PC-9 (cell line): Measurements from ENCODE around the gene SHBG. TPM values are rescaled to one million over a fixed set of nuclear protein-coding genes. Genes with fewer than 3 reads are reported as not detected.

Source experiments
- BruUV-seq: library from RNA; stranded (reverse); fragments of 400-500 nt; replicated peaks from 2 replicates; lab custom pipeline; 2021; lab: Mats Ljungman, UMichigan
- CTCF ChIA-PET: fragments of 300-600 bp; sonication (Branson Sonifier 250); formaldehyde crosslinking; loops from one replicate; lab custom pipeline; 2022; ENCODE audit warnings: antibody characterized with exemption; lab: Charles Lee
- POLR2A ChIA-PET: fragments of 300-600 bp; sonication (Branson Sonifier 250); formaldehyde crosslinking; loops from one replicate; lab custom pipeline; 2022; ENCODE audit warnings: antibody characterized with exemption; ENCODE audit not compliant: unreplicated experiment; lab: Charles Lee
- DNase-seq, 2 experiments: peaks; one replicate each; pipeline versions ENCODE4 v3.0.0 to v3.0.0-alpha.2; 2015 to 2022; ENCODE audit warnings: mixed read lengths in 1 of 2
- H2AFZ ChIP-seq: fragments of 200-600 bp; sonication (generic); 2 replicates; pipeline ENCODE4 v1.8.1; 2017; ENCODE audit warnings: antibody characterized with exemption
- H3F3A ChIP-seq: fragments of 200-600 bp; sonication (generic); 2 replicates; pipeline ENCODE4 v1.8.1; 2017; ENCODE audit warnings: antibody characterized with exemption, mild to moderate bottlenecking, low read depth; ENCODE audit not compliant: insufficient read depth
- H3K27ac ChIP-seq: fragments of 200-600 bp; sonication (generic); 2 replicates; pipeline ENCODE4 v1.6.1; 2016; ENCODE audit warnings: mixed run types
- H3K27me3 ChIP-seq: fragments of 200-600 bp; sonication (generic); 2 replicates; pipeline ENCODE4 v1.6.1; 2016; ENCODE audit warnings: low read depth, mixed run types; ENCODE audit not compliant: insufficient read depth
- H3K36me3 ChIP-seq: fragments of 200-600 bp; sonication (generic); 2 replicates; pipeline ENCODE4 v1.6.1; 2016; ENCODE audit warnings: low read depth, mixed run types
- H3K4me1 ChIP-seq: fragments of 200-600 bp; sonication (generic); replicated peaks from 2 replicates; pipeline ENCODE4 v1.6.1; 2016; ENCODE audit warnings: mixed run types; ENCODE audit not compliant: insufficient read depth
- H3K4me2 ChIP-seq: fragments of 200-600 bp; sonication (generic); 2 replicates; pipeline ENCODE4 v1.6.1; 2017; ENCODE audit warnings: mixed run types
- H3K4me3 ChIP-seq: fragments of 200-600 bp; sonication (generic); 2 replicates; pipeline ENCODE4 v1.6.1; 2016; ENCODE audit warnings: mixed run types
- H3K79me2 ChIP-seq: fragments of 200-600 bp; sonication (generic); 2 replicates; pipeline ENCODE4 v1.6.1; 2017; ENCODE audit warnings: low read depth, mixed run types
- H3K9me2 ChIP-seq: fragments of 200-600 bp; sonication (generic); 2 replicates; pipeline ENCODE4 v1.8.1; 2017; ENCODE audit warnings: mild to moderate bottlenecking; ENCODE audit not compliant: insufficient read depth
- H3K9me3 ChIP-seq: fragments of 200-600 bp; sonication (generic); 2 replicates; pipeline ENCODE4 v1.8.1; 2016; ENCODE audit warnings: low read depth; ENCODE audit not compliant: insufficient read depth
- H4K20me1 ChIP-seq: fragments of 200-600 bp; sonication (generic); 2 replicates; pipeline ENCODE4 v1.8.1; 2017; ENCODE audit not compliant: insufficient read depth
- EZH2 ChIP-seq: fragments of 200-600 bp; sonication (generic); IDR thresholded peaks from 2 replicates; pipeline ENCODE4 v1.8.0; 2017; ENCODE audit warnings: antibody characterized with exemption, low read depth
- intact Hi-C: fragments of 100-400 bp; cut with micrococcal nuclease; formaldehyde crosslinking; loops from one replicate; pipeline ENCODE4 v1.10.0; 2022; ENCODE audit not compliant: unreplicated experiment
- total RNA-seq: library from RNA; stranded (reverse); gene quantifications from 2 replicates; pipeline ENCODE4 v1.2.3, GENCODE V29; 2021
- TF ChIP-seq, protein P1 (sequence below): fragments of 200-600 bp; sonication (generic); conservative IDR thresholded peaks from 2 replicates; pipeline ENCODE4 v1.6.1; 2017; ENCODE audit warnings: mixed run types, antibody characterized with exemption, mild to moderate bottlenecking, moderate library complexity

SHBG gene
- total RNA-seq, 1 experiment from 2014 or later: 0.52 TPM

DNA sequence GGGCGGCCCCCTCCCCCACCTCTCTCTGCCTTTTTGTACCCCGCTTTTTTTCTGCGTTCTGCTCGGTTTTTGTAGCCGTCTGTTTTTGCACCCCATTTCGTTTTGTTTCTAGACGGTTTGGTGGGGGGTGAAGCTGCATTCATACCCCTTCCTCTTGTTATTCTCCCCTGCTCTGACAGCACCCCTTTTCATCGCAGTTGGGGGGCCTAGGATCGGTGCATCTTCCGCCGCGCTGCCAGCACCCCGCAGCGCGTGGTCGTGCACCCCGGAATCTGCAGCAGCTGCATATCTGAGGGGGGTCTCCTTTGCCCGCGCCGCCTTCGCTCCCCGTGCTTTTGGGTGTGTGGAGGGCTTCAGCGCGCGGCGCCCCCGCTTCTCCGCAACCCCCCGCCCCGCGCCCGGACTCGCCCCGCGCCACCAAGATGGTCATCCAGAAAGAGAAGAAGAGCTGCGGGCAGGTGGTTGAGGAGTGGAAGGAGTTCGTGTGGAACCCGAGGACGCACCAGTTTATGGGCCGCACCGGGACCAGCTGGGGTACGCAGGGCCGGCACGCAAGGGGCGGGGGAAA, 21.2 kb downstream of the SHBG start:
- H2AFZ ChIP-seq: no peak overlapping the region
- no TSS peak for BruUV-seq
- no peaks in the 10 kb centered on the region for H3K9me3 ChIP-seq
- TF ChIP-seq, protein P1, sequence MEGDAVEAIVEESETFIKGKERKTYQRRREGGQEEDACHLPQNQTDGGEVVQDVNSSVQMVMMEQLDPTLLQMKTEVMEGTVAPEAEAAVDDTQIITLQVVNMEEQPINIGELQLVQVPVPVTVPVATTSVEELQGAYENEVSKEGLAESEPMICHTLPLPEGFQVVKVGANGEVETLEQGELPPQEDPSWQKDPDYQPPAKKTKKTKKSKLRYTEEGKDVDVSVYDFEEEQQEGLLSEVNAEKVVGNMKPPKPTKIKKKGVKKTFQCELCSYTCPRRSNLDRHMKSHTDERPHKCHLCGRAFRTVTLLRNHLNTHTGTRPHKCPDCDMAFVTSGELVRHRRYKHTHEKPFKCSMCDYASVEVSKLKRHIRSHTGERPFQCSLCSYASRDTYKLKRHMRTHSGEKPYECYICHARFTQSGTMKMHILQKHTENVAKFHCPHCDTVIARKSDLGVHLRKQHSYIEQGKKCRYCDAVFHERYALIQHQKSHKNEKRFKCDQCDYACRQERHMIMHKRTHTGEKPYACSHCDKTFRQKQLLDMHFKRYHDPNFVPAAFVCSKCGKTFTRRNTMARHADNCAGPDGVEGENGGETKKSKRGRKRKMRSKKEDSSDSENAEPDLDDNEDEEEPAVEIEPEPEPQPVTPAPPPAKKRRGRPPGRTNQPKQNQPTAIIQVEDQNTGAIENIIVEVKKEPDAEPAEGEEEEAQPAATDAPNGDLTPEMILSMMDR: no peak
- TF ChIP-seq EZH2: no peak
- no peaks in the 10 kb centered on the region for H3K36me3 ChIP-seq
- H3K4me3 ChIP-seq: no peak overlapping the region
- intact Hi-C loops: no loop called here
- H3K4me1 ChIP-seq: no peaks in the 10 kb centered on the region
- peaks cover 5% of the 10 kb centered on the region; the same call in 1 of the 2 replicates for H3F3A ChIP-seq
- CTCF ChIA-PET: interaction anchor here (0.6 to 1.0 kb wide), 4 partner anchors 22 to 296 kb away, joined by 3 to 10 read pairs (median 6); no protein-coding TSS in a partner anchor
- DNase-seq: no peak
- no peak overlapping the region for H3K27ac ChIP-seq
- H3K79me2 ChIP-seq: no peaks in the 10 kb centered on the region
- H3K4me2 ChIP-seq: peak overlapping the region; percentile 23; the same call in 1 of the 2 replicates
- POLR2A ChIA-PET: interaction anchor here (0.6 kb wide), 1 partner anchor 74 kb away, joined by 3 read pairs; no protein-coding TSS in a partner anchor
- H3K9me2 ChIP-seq: no peaks in the 10 kb centered on the region
- no peaks in the 10 kb centered on the region for H4K20me1 ChIP-seq
- H3K27me3 ChIP-seq: peaks cover 11% of the 10 kb centered on the region

- H3K27ac ChIP-seq: no peak overlapping the region
- no peaks in the 10 kb centered on the region for H3K9me3 ChIP-seq
- no peaks in the 10 kb centered on the region for H3K79me2 ChIP-seq
- H3K4me1 ChIP-seq: no peaks in the 10 kb centered on the region
- H3F3A ChIP-seq: peaks cover 5% of the 10 kb centered on the region; the same call in 1 of the 2 replicates
- BruUV-seq: no TSS peak
- H4K20me1 ChIP-seq: no peaks in the 10 kb centered on the region
- H3K4me2 ChIP-seq: no peak overlapping the region
- H3K36me3 ChIP-seq: no peaks in the 10 kb centered on the region
- no peak overlapping the region for H3K4me3 ChIP-seq
- H2AFZ ChIP-seq: no peak overlapping the region
- DNase-seq: no peak
- POLR2A ChIA-PET: interaction anchor here (0.6 kb wide), 1 partner anchor 75 kb away, joined by 3 read pairs; no protein-coding TSS in a partner anchor
- intact Hi-C loops: no loop called here
- peaks cover 11% of the 10 kb centered on the region for H3K27me3 ChIP-seq
- CTCF ChIA-PET: interaction anchor here (0.6 kb wide), 2 partner anchors 66 to 295 kb away, joined by 3 to 10 read pairs; no protein-coding TSS in a partner anchor
- H3K9me2 ChIP-seq: no peaks in the 10 kb centered on the region
- no peak for TF ChIP-seq EZH2
- TF ChIP-seq, protein P1: no peak
Observed at GRCh38 chr17:7651665-7652387, 21.9 kb downstream of the SHBG start.

- H3K9me3 ChIP-seq: no peaks in the 10 kb centered on the region
- no peak overlapping the region for H3K4me2 ChIP-seq
- BruUV-seq: no TSS peak
- peaks cover 5% of the 10 kb centered on the region; the same call in 1 of the 2 replicates for H3F3A ChIP-seq
- no peak overlapping the region for H3K27ac ChIP-seq
- intact Hi-C loops: no loop called here
- no peaks in the 10 kb centered on the region for H3K79me2 ChIP-seq
- no peak for TF ChIP-seq EZH2
- TF ChIP-seq, protein P1: no peak
- no peaks in the 10 kb centered on the region for H3K36me3 ChIP-seq
- H3K4me1 ChIP-seq: no peaks in the 10 kb centered on the region
- no peaks in the 10 kb centered on the region for H4K20me1 ChIP-seq
- H3K4me3 ChIP-seq: no peak overlapping the region
- no peaks in the 10 kb centered on the region for H3K9me2 ChIP-seq
- ChIA-PET POLR2A (no interaction called here), CTCF (no interaction called here)
- H2AFZ ChIP-seq: no peak overlapping the region
- no peak for DNase-seq
- peaks cover 11% of the 10 kb centered on the region for H3K27me3 ChIP-seq
Observed at GRCh38 chr17:7652388-7653356, 22.7 kb downstream of the SHBG start.
